Iris pigment epithelial cell (primary cell): ENCODE data around the gene TMPRSS9.
"Not testable (repeated sequence)": the region's sequence is repeated elsewhere in the genome, so short reads cannot be mapped to it uniquely, and the experiment has no call there.

ENCODE experiments used
- DNase-seq: peaks from one replicate; pipeline ENCODE4 v3.0.0-alpha.2; 2011; ENCODE audit warnings: low read depth

TMPRSS9 gene

DNA sequence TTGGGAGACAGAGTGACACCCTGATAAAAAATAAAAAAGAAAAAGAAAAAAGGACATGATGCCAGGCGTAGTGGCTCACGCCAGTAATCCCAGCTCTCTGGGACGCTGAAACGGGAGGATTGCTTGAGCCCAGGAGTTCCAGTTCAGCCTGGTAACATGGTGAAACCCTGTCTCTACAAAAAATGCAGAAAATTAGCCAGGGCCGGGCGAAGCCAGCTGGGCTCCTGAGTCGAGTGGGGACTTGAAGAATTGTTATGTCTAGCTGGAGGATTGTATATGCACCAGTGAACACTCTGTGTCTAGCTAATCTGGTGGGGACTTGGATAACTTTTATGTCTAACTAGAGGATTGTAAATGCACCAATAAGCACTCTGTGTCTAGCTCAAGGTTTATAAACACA lies 32.3 kb downstream of the TMPRSS9 start:
- no peak for DNase-seq

DNA sequence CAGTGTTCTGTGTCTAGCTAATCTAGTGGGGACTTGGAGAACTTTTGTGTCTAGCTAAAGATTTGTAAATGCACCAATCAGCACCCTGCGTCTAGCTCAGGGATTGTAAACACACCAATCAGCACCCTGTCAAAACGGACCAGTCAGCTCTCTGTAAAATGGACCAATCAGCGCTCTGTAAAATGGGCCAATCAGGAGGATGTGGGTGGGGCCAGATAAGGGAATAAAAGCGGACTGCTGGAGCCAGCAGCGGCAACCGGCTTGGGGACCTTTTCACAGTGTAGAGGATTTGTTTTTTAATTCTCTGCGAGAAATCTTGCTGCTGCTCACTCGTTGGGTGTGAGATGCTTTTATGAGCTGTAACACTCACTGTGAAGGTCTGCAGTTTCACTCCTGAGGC lies 32.8 kb downstream of the TMPRSS9 start:
- DNase-seq, result not testable (repeated sequence)

DNA sequence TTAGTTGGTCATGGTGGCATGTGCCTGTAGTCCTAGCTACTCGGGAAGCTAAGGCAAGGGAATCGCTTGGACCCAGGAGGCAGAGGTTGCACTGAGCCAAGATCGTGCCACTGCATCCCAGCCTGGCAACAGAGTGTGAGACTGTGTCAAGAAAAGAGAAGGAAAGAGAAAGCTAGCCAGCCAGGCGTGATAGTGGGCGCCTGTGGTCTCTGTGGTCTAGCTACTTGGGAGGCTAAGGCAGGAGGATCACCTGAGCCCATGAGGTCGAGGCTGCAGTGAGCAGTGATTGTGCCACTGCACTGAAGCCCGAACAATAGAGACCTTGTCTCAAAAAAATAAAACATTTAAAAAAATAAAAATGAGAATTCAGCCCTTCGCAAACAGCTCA lies 34.0 kb downstream of the TMPRSS9 start:
- DNase-seq, result no peak

DNA sequence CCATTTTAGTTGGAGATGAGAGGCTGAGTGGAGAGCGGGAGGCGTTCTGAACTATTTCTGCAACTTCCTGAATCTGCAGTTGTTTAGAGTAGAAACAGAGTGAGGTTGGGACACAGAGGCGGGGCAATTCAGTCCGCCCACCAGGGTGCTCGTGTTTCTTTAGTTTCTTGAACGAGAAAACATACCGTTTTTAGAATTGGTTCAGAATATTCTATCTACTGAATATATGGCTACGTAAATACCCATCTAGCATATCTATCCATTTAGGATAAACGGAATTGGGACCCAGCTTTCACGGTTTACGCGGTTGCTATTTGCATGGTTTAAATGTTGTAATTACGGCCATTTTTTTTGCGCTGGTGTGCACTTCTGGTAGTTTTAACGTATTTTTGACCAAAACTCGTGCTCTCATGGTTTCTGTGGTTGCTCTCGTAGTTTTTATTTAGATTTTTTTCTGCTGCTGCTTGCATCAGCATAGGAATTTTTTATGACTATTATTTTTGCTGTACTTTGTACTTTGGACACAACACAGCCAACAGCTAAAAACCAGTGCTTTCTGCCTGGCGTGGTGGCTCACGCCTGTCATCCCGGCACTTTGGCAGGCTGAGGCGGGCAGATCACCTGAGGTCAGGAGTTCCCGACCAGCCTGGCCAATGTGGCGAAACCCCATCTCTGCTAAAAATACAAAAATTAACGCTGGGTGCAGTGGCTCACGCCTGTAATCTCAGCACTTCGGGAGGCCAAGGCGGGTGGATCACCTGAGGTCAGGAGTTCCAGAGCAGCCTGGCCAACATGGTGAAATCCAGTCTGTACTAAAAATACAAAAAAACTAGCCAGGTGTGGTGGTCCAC lies 34.6 kb downstream of the TMPRSS9 start:
- no peak for DNase-seq

DNA sequence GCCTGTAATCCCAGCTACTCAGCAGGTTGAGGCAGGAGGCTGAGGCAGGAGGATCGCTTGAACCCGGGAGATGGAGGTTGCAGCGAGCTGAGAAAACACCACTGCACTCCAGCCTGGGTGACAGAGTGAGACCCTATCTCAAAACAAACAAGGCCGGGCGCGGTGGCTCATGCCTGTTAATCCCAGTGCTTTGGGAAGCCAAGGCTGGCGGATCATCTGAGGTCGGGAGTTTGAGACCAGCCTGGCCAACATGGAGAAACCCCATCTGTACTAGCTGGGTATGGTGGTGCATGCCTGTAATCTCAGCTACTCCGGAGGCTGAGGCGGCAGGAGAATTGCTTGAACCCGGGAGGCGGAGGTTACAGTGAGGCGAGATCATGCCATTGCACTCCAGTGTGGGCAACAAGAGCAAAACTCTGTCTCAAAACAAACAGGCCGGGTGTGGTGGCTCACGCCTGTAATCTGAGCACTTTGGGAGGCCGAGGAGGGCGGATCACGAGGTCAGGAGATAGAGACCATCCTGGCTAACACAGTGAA lies 35.3 kb downstream of the TMPRSS9 start:
- DNase-seq, result not testable (repeated sequence)

DNA sequence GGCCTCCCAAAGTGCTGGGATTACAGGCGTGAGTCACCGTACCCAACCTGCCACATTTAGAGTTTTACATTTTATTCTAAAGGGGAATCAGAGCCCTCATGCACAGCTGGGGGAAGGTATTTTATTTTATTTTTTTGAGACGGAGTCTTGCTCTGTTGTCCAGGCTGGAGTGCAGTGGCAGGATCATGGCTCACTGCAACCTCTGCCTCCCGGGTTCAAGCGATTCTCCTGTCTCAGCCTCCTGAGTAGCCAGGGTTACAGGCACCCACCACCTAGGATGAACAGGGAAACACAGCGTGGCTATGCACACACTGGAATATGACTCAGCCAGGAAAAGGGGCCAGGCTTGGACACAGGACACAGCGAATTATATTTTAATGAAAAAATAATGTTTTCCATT lies 37.1 kb downstream of the TMPRSS9 start:
- not testable (repeated sequence) for DNase-seq

DNA sequence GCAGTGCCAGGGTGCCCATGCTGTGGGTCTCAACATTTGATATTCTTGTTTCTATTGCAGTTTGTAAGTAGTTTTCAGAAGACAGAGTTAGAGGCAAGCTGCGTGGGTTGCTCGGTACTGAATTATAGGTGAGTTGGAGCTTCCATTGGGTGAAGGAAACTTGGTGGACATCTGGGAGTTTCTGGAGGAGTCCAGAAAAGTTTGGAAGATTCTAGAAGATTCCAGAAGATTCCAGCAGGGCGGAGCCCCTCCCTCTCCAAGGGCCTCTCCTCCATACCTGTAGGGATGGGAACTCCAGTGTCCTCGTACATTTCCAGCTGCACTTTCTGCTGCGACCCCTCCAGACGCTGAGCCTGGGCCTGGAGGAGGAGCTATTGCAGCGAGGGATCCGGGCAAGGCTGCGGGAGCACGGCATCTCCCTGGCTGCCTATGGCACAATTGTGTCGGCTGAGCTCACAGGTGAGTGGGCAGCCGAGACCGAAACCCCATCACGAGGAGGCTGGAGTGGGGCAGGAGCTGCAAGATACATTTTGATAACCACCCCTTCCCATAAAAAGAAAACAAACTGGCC lies 38.8 kb downstream of the TMPRSS9 start:
- no peak for DNase-seq

DNA sequence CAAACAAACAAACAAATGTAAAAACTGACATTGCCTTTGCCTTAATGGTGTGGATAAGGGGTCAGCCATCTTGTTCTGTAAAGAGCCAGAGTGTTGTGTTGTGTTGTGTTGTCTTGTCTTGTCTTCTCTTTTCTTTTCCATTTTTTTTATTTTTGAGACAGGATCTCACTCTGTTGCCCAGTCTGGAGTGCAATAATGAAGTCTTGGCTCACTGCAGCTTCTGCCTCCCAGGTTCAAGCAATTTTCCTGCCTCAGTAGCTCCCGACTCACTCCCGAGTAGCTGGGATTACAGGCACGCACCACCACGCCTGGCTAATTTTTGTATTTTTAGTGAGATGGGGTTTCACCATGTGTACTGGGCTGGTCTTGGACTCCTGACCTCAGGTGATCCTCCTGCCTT lies 39.5 kb downstream of the TMPRSS9 start:
- no peak for DNase-seq

DNA sequence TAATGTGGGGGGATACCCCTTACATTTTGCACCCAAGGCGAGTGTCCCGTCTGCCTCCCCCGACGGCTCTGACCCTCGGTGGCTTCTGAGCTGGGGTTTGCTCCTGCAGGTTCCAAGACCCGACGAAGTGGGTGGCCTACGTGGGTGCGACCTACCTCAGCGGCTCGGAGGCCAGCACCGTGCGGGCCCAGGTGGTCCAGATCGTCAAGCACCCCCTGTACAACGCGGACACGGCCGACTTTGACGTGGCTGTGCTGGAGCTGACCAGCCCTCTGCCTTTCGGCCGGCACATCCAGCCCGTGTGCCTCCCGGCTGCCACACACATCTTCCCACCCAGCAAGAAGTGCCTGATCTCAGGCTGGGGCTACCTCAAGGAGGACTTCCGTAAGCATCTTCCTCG lies 48.2 kb downstream of the TMPRSS9 start:
- no peak for DNase-seq

DNA sequence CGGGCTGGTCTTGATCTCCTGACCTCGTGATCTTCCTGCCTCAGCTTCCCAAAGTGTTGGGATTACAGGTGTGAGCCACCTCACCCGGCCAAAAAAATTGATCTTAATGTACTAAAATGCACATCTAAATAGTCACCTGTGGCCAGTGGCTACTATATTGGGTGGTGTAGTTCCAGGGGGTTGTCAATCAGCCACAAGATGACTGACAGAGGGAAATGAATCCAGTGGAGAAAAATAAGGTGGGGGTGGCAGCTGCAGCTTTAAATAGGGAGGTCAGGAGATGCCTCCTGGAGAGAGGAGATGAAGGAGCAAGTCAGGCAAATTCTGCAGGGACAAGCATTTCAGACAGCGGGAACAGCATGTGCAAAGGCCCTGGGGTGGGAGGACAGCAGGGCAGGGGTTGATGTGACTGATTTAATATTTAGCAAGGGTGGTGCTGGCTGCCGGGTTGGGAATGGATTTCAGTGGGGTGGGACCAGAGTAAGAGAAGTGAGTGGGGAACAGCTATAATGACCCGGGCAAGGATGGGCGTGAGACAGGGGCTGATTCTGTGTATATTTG lies 49.4 kb downstream of the TMPRSS9 start:
- DNase-seq, result no peak

DNA sequence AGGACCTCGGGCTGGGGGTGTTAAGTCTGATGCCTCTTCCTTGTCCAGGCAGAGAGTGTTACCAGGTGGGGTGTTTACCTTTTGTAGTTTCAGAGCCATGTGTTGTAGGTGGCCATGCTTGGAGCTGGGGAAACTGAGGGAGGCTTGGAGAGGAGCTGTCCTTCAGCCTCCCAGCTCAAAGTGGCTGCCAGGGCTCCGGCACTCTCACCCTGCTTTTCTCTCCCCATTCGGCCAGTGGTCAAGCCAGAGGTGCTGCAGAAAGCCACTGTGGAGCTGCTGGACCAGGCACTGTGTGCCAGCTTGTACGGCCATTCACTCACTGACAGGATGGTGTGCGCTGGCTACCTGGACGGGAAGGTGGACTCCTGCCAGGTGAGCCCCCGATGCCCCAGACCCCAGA lies 50.0 kb downstream of the TMPRSS9 start:
- DNase-seq, result no peak

DNA sequence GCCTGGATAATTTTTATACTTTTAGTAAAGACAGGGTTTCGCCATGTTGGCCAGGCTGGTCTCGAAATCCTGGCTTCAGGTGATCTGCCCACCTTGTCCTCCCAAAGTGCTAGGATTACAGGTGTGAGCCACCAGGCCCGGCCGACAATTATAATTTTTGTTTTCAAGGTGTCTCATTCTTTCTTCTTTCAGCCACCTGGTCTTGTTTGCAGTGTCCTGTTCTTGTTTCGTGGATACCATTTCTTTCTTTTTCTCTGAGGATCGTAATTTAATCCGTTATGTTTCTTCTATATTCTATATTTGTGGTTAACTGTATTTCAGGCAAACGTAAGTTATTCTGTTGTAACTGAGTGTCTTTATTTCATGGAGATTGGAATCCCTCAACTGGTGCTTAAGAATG lies 51.6 kb downstream of the TMPRSS9 start:
- no peak for DNase-seq

DNA sequence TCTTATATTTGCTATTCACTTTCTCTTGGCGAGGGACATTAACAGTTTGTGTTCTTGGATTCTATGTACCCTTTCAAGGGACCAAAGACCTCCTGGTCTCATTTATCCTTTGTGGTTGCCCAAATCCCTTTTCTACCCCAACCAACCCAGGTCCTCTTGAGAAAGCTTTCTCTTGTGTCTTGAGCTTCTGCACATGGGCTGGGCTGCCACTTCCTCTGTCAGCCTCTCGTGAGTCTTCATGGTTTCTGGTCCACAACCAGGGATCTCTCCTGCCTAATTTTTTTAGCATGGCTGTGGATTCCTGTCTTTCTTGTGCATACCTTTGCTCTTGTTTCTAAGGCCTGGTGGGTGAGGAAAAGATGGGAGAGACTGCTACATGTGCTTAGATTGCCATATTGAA lies 52.4 kb downstream of the TMPRSS9 start:
- DNase-seq, result no peak

DNA sequence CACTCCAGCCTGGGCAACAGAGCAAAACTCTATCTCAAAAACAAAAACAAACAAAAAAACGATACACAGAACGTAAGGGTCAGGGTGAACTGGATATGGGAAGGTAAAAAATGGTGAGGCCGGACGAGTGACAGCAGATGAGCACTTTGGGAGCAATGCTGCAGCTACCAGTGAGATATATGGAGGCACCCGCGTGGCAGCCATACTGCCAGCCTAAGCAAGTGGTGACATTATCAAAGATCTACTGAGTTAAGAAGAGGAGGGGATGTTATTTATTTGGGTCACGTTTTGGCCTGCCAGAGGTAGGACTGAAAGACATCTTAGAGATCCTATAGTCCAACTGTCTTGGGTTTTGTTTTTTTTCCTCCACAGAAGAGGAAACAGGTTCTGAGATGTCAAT lies 53.1 kb downstream of the TMPRSS9 start:
- no peak for DNase-seq

DNA sequence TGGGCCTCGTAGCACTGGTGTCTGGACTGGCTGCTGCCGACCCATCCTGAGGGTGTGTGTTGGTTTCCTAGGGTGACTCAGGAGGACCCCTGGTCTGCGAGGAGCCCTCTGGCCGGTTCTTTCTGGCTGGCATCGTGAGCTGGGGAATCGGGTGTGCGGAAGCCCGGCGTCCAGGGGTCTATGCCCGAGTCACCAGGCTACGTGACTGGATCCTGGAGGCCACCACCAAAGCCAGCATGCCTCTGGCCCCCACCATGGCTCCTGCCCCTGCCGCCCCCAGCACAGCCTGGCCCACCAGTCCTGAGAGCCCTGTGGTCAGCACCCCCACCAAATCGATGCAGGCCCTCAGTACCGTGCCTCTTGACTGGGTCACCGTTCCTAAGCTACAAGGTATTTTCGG lies 53.6 kb downstream of the TMPRSS9 start:
- DNase-seq, result no peak

DNA sequence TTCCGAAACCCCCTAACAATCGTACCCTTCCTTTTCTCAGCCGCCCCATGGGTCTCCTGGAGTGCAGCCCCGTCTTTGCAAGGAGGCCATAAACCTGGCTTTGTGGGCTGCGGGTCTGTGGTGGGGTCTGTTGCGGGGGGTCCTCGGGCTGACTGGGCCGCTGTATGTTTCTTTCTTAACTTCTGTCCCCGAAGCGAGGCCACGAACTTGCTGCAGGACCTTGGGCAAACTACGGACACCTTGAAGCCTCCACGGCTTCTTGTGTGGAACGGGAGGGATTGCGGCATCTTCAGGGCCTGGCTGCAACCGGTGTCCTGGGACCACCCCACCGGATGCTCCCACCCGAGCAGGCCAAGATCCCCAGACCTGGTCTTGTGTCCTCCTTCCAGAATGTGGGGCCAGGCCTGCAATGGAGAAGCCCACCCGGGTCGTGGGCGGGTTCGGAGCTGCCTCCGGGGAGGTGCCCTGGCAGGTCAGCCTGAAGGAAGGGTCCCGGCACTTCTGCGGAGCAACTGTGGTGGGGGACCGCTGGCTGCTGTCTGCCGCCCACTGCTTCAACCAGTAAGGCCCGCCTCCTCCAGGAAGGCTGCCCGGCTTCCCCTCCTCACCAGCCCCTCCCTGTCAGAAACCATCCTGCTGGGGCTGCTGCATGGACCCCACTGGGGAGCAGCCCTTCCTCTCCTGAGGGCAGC lies 55.4 kb downstream of the TMPRSS9 start:
- DNase-seq, result no peak

DNA sequence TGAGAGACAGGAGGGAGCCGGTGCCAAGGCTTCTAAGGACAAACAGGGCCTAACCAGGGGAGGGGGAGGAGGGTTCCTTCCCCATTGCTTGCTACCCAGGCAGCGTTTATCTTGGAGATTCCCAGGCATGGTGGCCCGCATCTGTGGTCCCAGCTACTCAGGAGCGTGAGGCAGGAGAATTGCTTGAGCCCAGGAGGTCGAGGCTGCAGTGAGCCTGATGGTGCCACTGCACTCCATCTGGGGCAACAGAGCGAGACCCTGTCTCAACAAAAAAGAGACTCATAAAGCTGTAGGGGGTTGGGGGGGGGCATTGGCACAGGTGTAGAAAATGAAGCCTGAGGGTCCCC lies 55.9 kb downstream of the TMPRSS9 start:
- no peak for DNase-seq

DNA sequence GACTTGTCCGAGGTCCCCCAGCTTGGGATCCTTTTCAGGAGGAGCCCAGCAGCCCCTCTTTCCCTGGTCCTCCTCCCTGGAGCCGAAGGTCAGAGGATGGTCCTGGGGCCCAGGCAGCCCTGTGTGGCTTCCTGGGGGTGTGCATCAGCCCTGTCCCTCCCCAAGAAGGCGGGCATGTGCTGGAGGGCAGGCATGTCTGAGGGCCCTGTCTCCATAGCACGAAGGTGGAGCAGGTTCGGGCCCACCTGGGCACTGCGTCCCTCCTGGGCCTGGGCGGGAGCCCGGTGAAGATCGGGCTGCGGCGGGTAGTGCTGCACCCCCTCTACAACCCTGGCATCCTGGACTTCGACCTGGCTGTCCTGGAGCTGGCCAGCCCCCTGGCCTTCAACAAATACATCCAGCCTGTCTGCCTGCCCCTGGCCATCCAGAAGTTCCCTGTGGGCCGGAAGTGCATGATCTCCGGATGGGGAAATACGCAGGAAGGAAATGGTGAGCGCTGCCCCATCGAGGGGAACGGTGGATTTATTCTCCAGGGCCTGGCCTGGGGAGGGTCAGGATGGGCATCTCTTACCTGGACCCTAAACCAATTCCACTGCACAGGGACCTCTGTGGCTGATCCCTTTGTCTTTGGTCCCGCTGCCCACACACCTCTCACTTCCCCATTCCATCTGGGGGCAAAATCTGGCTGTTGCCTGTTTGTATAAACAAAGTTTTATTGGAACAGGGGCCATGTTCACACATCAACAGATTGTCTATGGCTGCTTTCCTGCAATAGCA lies 56.4 kb downstream of the TMPRSS9 start:
- no peak for DNase-seq

DNA sequence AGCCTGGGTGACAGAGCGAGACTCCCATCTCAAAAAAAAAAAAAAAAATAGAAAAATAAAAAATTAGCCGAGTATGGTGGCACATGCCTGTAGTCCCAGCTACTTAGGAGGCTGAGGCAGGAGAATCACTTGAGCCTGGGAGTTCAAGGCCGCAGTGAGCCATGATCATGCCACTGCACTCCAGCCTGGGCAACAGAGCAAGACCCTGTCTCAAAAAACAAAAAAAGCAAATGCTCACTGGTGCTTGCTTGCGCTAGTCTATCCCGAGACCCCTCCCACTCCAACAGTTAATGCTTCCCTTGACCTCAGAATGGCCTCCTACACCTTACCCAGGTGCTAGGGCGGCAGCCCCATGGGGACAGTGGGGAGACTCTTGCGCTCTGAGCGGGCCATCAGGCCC lies 57.4 kb downstream of the TMPRSS9 start:
- not testable (repeated sequence) for DNase-seq

DNA sequence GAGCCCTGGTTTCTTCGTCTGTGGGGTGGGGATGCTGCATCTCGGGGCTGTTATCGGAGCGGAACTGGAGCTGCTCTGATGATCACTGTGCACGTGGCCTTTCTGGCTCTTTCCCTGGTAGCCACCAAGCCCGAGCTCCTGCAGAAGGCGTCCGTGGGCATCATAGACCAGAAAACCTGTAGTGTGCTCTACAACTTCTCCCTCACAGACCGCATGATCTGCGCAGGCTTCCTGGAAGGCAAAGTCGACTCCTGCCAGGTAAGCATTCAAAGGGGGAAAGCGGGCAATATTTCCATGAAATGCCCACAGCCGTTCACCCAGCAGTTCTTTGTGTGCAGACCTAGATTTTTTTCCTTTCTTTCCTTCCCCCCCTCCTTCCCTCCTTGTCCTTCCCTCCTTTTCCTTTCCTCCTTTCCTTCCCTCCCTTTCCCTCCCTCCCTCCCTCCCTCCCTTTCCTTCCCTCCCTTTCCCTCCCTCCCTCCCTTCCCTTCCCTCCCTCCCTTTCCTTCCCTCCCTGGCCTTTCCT lies 57.9 kb downstream of the TMPRSS9 start:
- DNase-seq, result no peak

DNA sequence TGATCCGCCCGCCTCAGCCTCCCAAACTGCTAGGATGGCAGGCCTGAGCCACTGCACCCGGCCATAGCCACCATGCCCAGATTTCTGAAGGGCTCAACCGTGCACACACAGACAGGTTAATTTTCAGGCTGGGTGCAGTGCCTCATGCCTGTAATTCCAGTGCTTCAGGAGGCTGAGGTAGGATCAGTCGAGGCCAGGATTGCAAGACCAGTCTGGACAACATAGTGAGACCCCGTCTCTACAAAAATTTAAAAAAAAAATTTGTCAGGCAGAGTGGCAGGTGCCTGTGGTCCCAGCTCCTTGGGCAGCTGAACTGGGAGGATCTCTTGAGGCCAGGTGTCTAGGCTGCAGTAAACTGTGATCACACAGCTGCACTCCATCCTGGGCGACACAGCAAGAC lies 59.7 kb downstream of the TMPRSS9 start:
- DNase-seq, result no peak

DNA sequence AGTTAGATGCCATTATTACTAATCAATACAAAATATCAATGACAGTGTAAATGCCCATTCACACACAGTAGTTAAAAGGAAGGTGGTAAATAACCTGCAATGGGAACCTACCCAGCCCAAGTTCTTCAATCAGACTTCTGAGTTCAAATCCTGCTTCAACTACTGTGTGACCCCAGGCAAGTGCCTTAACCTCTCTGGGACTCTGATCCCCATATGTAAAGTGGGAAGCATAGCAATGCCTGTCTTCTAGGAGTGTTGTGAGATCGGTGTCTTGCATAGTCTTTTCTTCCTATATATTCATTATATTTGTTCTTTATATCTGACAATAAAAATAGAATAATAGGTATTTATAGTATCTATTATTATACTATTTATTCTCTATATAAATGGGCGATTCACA lies 60.4 kb downstream of the TMPRSS9 start:
- no peak for DNase-seq
